HCT116 (cell line): ENCODE measurements around the gene TAGLN2. TPM values are rescaled to one million over a fixed set of nuclear protein-coding genes. Genes with fewer than 3 reads are reported as not detected.

Experiments used
- ATAC-seq: fragments of 200-7000 bp; cut with Tn5 transposase; 2 replicates; pipeline ENCODE4 v1.9.1; 2020; ENCODE audit warnings: mild to moderate bottlenecking, moderate library complexity
- BruUV-seq: library from RNA; stranded (reverse); fragments of 400-500 nt; replicated peaks from 2 replicates; lab custom pipeline; 2021; lab: Mats Ljungman, UMichigan
- CTCF ChIA-PET: fragments of 300-600 bp; sonication (Branson Sonifier 250); formaldehyde crosslinking; loops from one replicate; lab custom pipeline; 2021; ENCODE audit warnings: antibody characterized with exemption; lab: Charles Lee
- POLR2A ChIA-PET: fragments of 300-600, 350-600 bp; sonication (Branson Sonifier 250); formaldehyde crosslinking; loops from one replicate; lab custom pipeline; 2021; ENCODE audit warnings: antibody characterized with exemption; lab: Charles Lee
- RAD21 ChIA-PET, 2 experiments: fragments of 300-600 bp; sonication (Branson Sonifier 250); formaldehyde crosslinking; loops; one replicate each; lab custom pipeline; 2023; ENCODE audit warnings: low total read pairs in 2 of 2; ENCODE audit not compliant: uncharacterized antibody in 2 of 2, unreplicated experiment in 2 of 2, low non-redundant PET in 1 of 2; lab: Charles Lee
- DNase-seq: peaks from one replicate; pipeline ENCODE4 v3.0.0-alpha.2; 2010; ENCODE audit warnings: low read depth, low spot score
- H2AFZ ChIP-seq: fragments of 200-600 bp; shearing (Covaris generic), sonication (generic); 2 replicates; pipeline ENCODE4 v1.6.1; 2017; ENCODE audit warnings: low read depth, mixed run types, mixed read lengths, antibody characterized with exemption, low read length; ENCODE audit not compliant: poor library complexity, severe bottlenecking
- H3K27ac ChIP-seq: 2 replicates; pipeline ENCODE4 v1.5.1; 2012; ENCODE audit warnings: low read depth, low read length
- H3K27me3 ChIP-seq: fragments of 200-600 bp; sonication (generic); 2 replicates; pipeline ENCODE4 v1.6.1; 2016; ENCODE audit warnings: mixed run types, low read length, mixed read lengths; ENCODE audit not compliant: insufficient read depth
- H3K36me3 ChIP-seq, 2 experiments: fragments of 200-500 bp in 1 of 2; fragments of 200-600 bp in 1 of 2; sonication (Bioruptor generic) in 1 of 2; sonication (generic) in 1 of 2; 2 replicates each; pipeline versions ENCODE4 v1.5.1 to v1.6.1; 2014 to 2016; ENCODE audit warnings: low read length in 2 of 2, inconsistent platforms in 1 of 2, mixed read lengths in 1 of 2, mixed run types in 1 of 2; ENCODE audit not compliant: insufficient read depth in 2 of 2, control insufficient read depth in 1 of 2
- H3K4me1 ChIP-seq, 2 experiments: fragments of 200-600 bp in 1 of 2; sonication (generic) in 1 of 2; 2 replicates each; pipeline versions ENCODE4 v1.5.1 to v1.6.1; 2012 to 2017; ENCODE audit warnings: low read length in 2 of 2, inconsistent platforms in 1 of 2, mild to moderate bottlenecking in 1 of 2, mixed read lengths in 1 of 2, mixed run types in 1 of 2, moderate library complexity in 1 of 2; ENCODE audit not compliant: insufficient read depth in 2 of 2, control insufficient read depth in 1 of 2
- H3K4me2 ChIP-seq: fragments of 200-600 bp; sonication (generic); 2 replicates; pipeline ENCODE4 v1.6.1; 2017; ENCODE audit warnings: mixed run types, low read length, mixed read lengths
- H3K4me3 ChIP-seq, 2 experiments: fragments of 200-600 bp in 1 of 2; sonication (generic) in 1 of 2; replicated peaks in 1 of 2; 2 replicates each; pipeline ENCODE4 v1.5.1; 2011 to 2016; ENCODE audit warnings: low read length in 2 of 2, control low read depth in 1 of 2, low read depth in 1 of 2, mild to moderate bottlenecking in 1 of 2, mixed read lengths in 1 of 2, mixed run types in 1 of 2
- H3K79me2 ChIP-seq: fragments of 200-600 bp; sonication (generic); 2 replicates; pipeline ENCODE4 v1.6.1; 2017; ENCODE audit warnings: mild to moderate bottlenecking, mixed run types, low read length, moderate library complexity, mixed read lengths; ENCODE audit not compliant: insufficient read depth
- H3K9ac ChIP-seq: fragments of 200-600 bp; sonication (generic); 2 replicates; pipeline ENCODE4 v1.6.1; 2016; ENCODE audit warnings: low read length, mixed read lengths
- H3K9me2 ChIP-seq: fragments of 200-600 bp; sonication (generic), shearing (Covaris generic); 2 replicates; pipeline ENCODE4 v1.6.1; 2017; ENCODE audit warnings: mixed run types, mild to moderate bottlenecking, moderate library complexity; ENCODE audit not compliant: insufficient read depth
- H3K9me3 ChIP-seq, 2 experiments: fragments of 200-500 bp in 1 of 2; fragments of 200-600 bp in 1 of 2; sonication (Bioruptor generic) in 1 of 2; sonication (generic) in 1 of 2; 2 replicates each; pipeline ENCODE4 v1.6.1; 2014 to 2017; ENCODE audit warnings: low read length in 2 of 2, mixed read lengths in 2 of 2, inconsistent platforms in 1 of 2, low read depth in 1 of 2, mild to moderate bottlenecking in 1 of 2, mixed run types in 1 of 2, moderate library complexity in 1 of 2; ENCODE audit not compliant: control insufficient read depth in 1 of 2, insufficient read depth in 1 of 2
- H4K20me1 ChIP-seq: fragments of 200-600 bp; sonication (generic), shearing (Covaris generic); 2 replicates; pipeline ENCODE4 v1.6.1; 2017; ENCODE audit warnings: mixed run types, mild to moderate bottlenecking, moderate library complexity; ENCODE audit not compliant: insufficient read depth
- CTCF ChIP-seq, 3 experiments: fragments of 200-600 bp in 1 of 3; sonication (generic) in 1 of 3; IDR thresholded peaks in 2 of 3; conservative IDR thresholded peaks in 1 of 3; 2 replicates each; pipeline ENCODE4 v1.5.1; 2012 to 2017; ENCODE audit warnings: low read depth in 2 of 3, low read length in 2 of 3, antibody characterized with exemption in 1 of 3, borderline replicate concordance in 1 of 3, control low read depth in 1 of 3, mild to moderate bottlenecking in 1 of 3, mixed read lengths in 1 of 3, mixed run types in 1 of 3, moderate library complexity in 1 of 3; ENCODE audit not compliant: insufficient read depth in 1 of 3
- EZH2 ChIP-seq: fragments of 200-600 bp; sonication (generic); IDR thresholded peaks from 2 replicates; pipeline ENCODE4 v1.6.1; 2017; ENCODE audit warnings: antibody characterized with exemption, mixed run types
- EZH2phosphoT487 ChIP-seq: fragments of 200-600 bp; IDR thresholded peaks from 2 replicates; pipeline ENCODE4 v1.6.1; 2018; ENCODE audit warnings: antibody characterized with exemption, borderline replicate concordance
- JUND ChIP-seq: IDR thresholded peaks from 2 replicates; pipeline ENCODE4 v1.6.1; 2012
- MAX ChIP-seq: IDR thresholded peaks from 2 replicates; pipeline ENCODE4 v1.6.1; 2012
- RAD21 ChIP-seq: IDR thresholded peaks from 2 replicates; pipeline ENCODE4 v1.6.1; 2012; ENCODE audit warnings: low read depth, mild to moderate bottlenecking
- REST ChIP-seq: IDR thresholded peaks from 2 replicates; pipeline ENCODE4 v1.6.1; 2012; ENCODE audit warnings: low read depth
- SP1 ChIP-seq: IDR thresholded peaks from 2 replicates; pipeline ENCODE4 v1.6.1; 2012; ENCODE audit warnings: low read depth
- TCF7L2 ChIP-seq: IDR thresholded peaks from 2 replicates; pipeline ENCODE4 v1.7.0; 2011; ENCODE audit warnings: borderline replicate concordance, inconsistent platforms; ENCODE audit not compliant: insufficient read depth, insufficient read length; ENCODE audit errors: extremely low read depth
- YY1 ChIP-seq: IDR thresholded peaks from 2 replicates; pipeline ENCODE4 v1.6.1; 2011; ENCODE audit warnings: low read length, low read depth, moderate library complexity, mild to moderate bottlenecking; ENCODE audit not compliant: insufficient replicate concordance; ENCODE audit errors: extremely low read depth
- ZBTB33 ChIP-seq: IDR thresholded peaks from 2 replicates; pipeline ENCODE4 v1.6.1; 2011; ENCODE audit warnings: mild to moderate bottlenecking, low read length, moderate library complexity; ENCODE audit not compliant: insufficient replicate concordance; ENCODE audit errors: extremely low read depth
- ZNF274 ChIP-seq: fragments of 200-500 bp; sonication (Bioruptor generic); IDR thresholded peaks from 2 replicates; pipeline ENCODE4 v1.6.1; 2014; ENCODE audit warnings: mild to moderate bottlenecking, low read depth, low read length, inconsistent platforms
- intact Hi-C: fragments of 100-400 bp; cut with micrococcal nuclease; formaldehyde crosslinking; loops from 2 replicates; pipeline ENCODE4 v1.10.0; 2022
- total RNA-seq: library from RNA; stranded (reverse); gene quantifications from one replicate; pipeline ENCODE4 v1.2.1, GENCODE V29; 2021; ENCODE audit not compliant: unreplicated experiment

Gene TAGLN2
- total RNA-seq, 1 experiment from 2014 or later = 127 TPM

- ChIA-PET POLR2A (no interaction called here), CTCF (interaction anchor here (2.5 kb wide), 1 partner anchor 77 kb away, joined by 15 read pairs; no protein-coding TSS in a partner anchor), RAD21 (no interaction called here)
- Histone ChIP-seq H3K4me3 (no peak overlapping the region), H3K4me1 (peaks cover 5 to 12% of the 10 kb centered on the region in 2 experiments; a peak in 3 of 4 replicates), H2AFZ (no peak overlapping the region), H3K9ac (no peak overlapping the region), H3K4me2 (no peak overlapping the region), H3K9me2 (no peaks in the 10 kb centered on the region), H3K27me3 (no peaks in the 10 kb centered on the region), H3K27ac (no peak overlapping the region), H3K36me3 (no peaks in the 10 kb centered on the region; a peak in 1 of 4 replicates), H3K79me2 (no peaks in the 10 kb centered on the region), H3K9me3 (no peaks in the 10 kb centered on the region), H4K20me1 (no peaks in the 10 kb centered on the region)
- TF ChIP-seq MAX = no peak
- no peak for TF ChIP-seq REST
- no peak for TF ChIP-seq EZH2
- TF ChIP-seq JUND = no peak
- TF ChIP-seq CTCF (IDR thresholded peaks at IDR 0.05 in 2 of 3, conservative IDR thresholded peaks at IDR 0.05 in 1 of 3; ENCODE audit: borderline replicate concordance in 1 of 3, insufficient read depth in 1 of 3, low read depth in 2 of 3, low read length in 2 of 3) = no peak
- TF ChIP-seq ZBTB33 = no peak
- no peak for TF ChIP-seq EZH2phosphoT487
- TF ChIP-seq YY1 = no peak
- no peak for TF ChIP-seq SP1
- no peak for TF ChIP-seq ZNF274
- no peak for TF ChIP-seq RAD21
- no peak for TF ChIP-seq TCF7L2
- intact Hi-C loops = no loop called here
- BruUV-seq = no TSS peak
- DNase-seq = no peak
- ATAC-seq = no peak
These were observed 4.9 kb upstream of the TAGLN2 start for GRCh38 chr1:159930216-159930615.
